ENCODE results near the gene ITSN1.
"Not testable (repeated sequence)": the region's sequence is repeated elsewhere in the genome, so short reads cannot be mapped to it uniquely, and the experiment has no call there.

The ITSN1 gene

GRCh38 chr21:33859373-33860102 lies 217.2 kb downstream of the ITSN1 start:
- DNase-seq (ENCODE audit: low read depth in 3 of 3) = no peak

- DNase-seq (ENCODE audit: low read depth in 3 of 3) = no peak
Observed at GRCh38 chr21:33860332-33860879, 218.1 kb downstream of the ITSN1 start.

DNA sequence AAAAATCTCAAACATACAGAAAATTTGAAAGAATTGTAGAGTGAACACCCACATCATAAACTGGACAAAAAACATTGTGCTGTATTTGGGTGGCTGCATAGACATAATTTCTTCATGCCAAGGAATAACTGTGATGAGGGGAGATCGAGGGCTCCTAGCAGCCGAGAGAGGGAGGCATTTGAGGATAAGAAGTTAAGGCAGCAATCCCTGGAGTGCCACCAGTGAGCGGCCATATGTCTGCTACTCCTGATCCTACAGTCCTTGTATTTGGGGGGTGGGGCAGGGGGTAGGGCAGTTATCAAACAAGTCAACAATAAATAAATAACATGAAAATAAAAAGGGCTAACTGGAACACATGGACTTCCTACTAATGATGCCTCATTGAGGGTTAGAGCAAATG lies 218.8 kb downstream of the ITSN1 start:
- no peak for DNase-seq (ENCODE audit: low read depth in 3 of 3)

- not testable (repeated sequence) for DNase-seq (ENCODE audit: low read depth in 3 of 3)
Observed at GRCh38 chr21:33863191-33863590, 220.9 kb downstream of the ITSN1 start.

GRCh38 chr21:33864150-33864549 lies 221.8 kb downstream of the ITSN1 start:
- DNase-seq (ENCODE audit: low read depth in 3 of 3) = no peak

DNA sequence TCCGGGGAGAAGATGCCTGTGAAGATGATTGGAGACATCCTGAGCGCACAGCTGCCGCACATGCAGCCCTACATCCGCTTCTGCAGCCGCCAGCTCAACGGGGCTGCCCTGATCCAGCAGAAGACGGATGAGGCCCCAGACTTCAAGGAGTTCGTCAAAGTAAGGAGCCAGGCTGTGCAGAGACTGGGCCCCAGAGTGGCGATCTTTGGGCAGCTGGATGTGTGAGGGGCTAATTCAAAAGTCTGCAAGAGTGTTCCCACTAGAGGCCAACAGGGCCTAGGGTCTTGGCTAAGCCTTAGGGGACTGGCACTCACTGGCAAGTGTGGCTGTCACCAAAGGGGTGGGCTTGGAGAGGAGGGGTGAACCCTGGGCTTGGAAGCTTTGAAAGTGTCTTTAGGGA lies 222.9 kb downstream of the ITSN1 start:
- DNase-seq (ENCODE audit: low read depth in 3 of 3) = no peak

- no peak for DNase-seq (ENCODE audit: low read depth in 3 of 3)
Observed at GRCh38 chr21:33865996-33866575, 223.8 kb downstream of the ITSN1 start.

- DNase-seq (ENCODE audit: low read depth in 3 of 3) = no peak
Observed at GRCh38 chr21:33866826-33867225, 224.5 kb downstream of the ITSN1 start.

GRCh38 chr21:33867868-33868267 lies 225.6 kb downstream of the ITSN1 start:
- DNase-seq (ENCODE audit: low read depth in 3 of 3) = not testable (repeated sequence)

GRCh38 chr21:33869873-33870272 lies 227.6 kb downstream of the ITSN1 start:
- no peak for DNase-seq (ENCODE audit: low read depth in 3 of 3)

GRCh38 chr21:33870768-33871167 lies 228.5 kb downstream of the ITSN1 start:
- no peak for DNase-seq (ENCODE audit: low read depth in 3 of 3)

- DNase-seq (ENCODE audit: low read depth in 3 of 3) = no peak
Observed at GRCh38 chr21:33871171-33871570, 228.9 kb downstream of the ITSN1 start.

DNA sequence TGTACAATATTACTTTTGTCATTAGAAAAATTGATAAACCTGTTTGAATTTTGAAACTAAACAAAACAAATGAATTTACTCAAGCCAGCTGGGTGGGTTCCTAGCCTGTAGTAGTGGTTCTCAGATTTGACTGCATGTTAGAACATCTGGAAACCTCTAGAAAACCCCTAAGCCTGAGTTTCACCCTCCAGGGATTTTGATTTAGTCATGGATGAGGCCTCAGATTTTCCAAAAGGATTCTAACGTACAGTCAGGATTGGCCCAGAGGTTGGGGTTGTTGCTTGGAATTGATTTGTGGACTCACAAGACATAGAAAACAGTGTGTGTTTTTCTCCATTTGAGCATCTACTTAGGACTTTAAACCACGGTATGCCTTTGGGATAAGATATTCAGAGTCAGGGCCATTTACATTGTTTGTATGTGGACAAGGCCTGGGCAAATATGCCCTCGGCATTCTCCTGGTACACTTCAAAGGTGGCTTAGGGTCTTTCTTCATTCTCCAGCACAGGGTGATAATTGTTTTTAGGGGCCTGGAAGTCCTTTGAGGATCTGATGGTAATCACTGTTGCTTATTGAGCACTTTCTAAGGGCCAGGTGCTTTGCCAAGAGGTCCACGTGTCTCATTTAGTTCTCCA lies 230.7 kb downstream of the ITSN1 start:
- DNase-seq (ENCODE audit: low read depth in 3 of 3) = no peak

- no peak for DNase-seq (ENCODE audit: low read depth in 3 of 3)
Observed at GRCh38 chr21:33874161-33874560, 231.9 kb downstream of the ITSN1 start.

DNA sequence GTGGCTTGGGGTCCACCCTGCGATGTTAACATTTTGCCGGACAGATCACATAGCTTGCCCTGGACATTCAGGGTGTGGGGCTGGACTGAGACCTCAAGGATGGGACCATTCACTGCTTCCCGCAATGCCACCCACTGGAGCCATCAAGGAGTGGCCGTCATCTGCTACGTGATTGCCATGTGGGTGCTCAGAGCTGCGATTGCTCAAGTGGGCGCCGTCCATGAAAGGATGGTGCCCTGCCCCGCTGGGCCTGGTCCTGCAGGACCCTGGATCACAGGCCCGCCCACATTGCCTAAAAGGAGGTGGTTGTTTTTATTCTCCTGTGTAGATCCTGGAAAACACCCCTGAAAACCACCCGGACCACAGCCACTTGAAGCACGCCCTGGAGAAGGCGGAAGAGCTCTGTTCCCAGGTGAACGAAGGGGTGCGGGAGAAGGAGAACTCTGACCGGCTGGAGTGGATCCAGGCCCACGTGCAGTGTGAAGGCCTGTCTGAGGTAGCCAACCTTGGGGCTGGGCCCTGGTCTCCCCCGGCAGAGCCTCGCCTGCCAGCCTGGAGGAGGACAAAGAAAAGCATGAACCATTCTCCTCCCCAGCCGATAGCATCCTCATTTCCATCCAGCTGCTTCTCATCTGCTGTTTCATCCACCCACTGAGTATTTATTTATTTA lies 232.9 kb downstream of the ITSN1 start:
- no peak for DNase-seq (ENCODE audit: low read depth in 3 of 3)

GRCh38 chr21:33878824-33879223 lies 236.5 kb downstream of the ITSN1 start:
- no peak for DNase-seq (ENCODE audit: low read depth in 3 of 3)

GRCh38 chr21:33880626-33881025 lies 238.3 kb downstream of the ITSN1 start:
- DNase-seq (ENCODE audit: low read depth in 3 of 3) = no peak

- DNase-seq (ENCODE audit: low read depth in 3 of 3) = no peak
Observed at GRCh38 chr21:33881689-33882440, 239.6 kb downstream of the ITSN1 start.

- DNase-seq (ENCODE audit: low read depth in 3 of 3) = no peak
Observed at GRCh38 chr21:33883118-33883517, 240.8 kb downstream of the ITSN1 start.

DNA sequence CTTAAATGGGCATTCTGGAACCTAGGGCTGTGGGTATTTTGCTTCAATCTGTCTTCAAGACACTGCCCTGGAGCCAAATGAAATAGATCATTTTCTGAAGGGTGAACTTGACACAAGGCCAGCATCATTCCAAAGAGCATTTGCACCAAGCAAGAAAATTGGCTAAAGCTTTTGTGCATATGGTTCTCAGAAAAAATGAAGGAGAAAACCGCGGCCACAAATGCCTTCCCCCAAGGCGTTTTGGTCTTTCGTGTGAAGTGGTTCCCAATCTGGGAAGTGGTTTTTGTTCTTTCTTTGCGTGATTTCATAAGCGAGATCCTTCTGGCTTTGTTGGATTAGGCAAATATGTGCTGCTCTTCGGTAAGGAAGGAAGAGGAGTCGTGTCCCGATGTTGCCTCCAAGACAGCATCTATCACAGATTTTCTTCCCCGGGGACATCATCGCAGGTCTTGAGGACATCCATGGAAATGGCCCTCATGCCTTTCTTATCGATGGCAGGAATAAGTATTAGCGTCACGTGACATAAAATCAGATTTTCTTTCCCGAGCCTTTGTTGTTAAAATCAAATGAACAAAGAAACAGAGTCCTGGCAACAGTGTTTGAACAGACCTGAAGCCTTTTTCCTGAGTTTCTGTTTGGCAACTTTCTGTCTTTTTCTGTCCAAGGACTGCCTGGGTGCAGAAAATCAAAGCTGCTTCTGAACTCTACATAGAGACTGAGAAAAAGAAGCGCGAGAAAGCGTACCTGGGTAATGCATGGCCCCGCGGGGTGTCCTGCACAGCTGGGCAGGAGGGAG lies 242.3 kb downstream of the ITSN1 start:
- no peak for DNase-seq (ENCODE audit: low read depth in 3 of 3)

DNA sequence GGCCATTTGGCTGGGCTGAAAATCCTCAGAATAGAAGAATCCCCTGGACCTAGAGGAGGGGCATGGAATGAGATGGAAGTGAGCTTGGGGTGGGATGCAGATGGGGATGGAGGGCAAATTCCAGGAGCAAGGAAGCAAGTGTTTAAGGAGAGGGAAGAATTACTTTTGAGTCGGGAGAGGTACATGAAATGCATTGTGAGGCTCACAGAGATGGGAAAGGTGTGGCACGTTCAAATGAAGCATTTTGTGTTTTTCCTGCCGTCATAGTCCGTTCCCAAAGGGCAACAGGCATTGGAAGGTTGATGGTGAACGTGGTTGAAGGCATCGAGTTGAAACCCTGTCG lies 242.8 kb downstream of the ITSN1 start:
- DNase-seq (ENCODE audit: low read depth in 3 of 3) = no peak
